Stimulated activated CD4-positive, alpha-beta T cell treated with anti-CD3 and anti-CD28 coated beads, Interleukin-2, amount 100 ng/mL, for 48 hours (primary cell): ENCODE data around the gene ZPBP2.

Experiments
- DNase-seq, 2 donors: peaks; one replicate each; pipeline ENCODE4 v3.0.0-alpha.2; 2020

The ZPBP2 gene

GRCh38 chr17:39919087-39919683 lies 51.2 kb downstream of the ZPBP2 start:
- DNase-seq: no peak

GRCh38 chr17:39920218-39921210 lies 52.5 kb downstream of the ZPBP2 start:
- peak in 1 of 2 donors; percentile 20 for DNase-seq

DNA sequence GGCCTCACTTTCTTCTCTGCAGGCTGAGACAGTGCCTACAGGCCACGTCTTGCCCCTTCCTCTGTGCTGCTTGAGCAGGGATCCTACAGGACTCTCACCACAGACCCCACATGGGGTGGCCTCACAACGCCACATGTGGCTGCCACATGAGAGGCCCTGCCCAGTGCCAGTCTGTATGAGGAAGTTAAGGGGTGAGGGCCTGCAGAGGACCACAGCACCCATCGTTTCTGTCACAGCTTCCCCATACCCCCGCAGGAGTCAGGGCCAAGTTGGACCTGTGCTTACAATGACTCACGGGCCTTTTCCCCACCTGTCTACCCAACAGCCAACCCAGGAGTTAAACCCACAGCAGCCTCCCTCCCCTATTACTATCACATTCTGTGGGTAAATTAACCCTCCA lies 53.3 kb downstream of the ZPBP2 start:
- no peak for DNase-seq

- no peak for DNase-seq
Measured at GRCh38 chr17:39922006-39922405, 54.0 kb downstream of the ZPBP2 start.

DNA sequence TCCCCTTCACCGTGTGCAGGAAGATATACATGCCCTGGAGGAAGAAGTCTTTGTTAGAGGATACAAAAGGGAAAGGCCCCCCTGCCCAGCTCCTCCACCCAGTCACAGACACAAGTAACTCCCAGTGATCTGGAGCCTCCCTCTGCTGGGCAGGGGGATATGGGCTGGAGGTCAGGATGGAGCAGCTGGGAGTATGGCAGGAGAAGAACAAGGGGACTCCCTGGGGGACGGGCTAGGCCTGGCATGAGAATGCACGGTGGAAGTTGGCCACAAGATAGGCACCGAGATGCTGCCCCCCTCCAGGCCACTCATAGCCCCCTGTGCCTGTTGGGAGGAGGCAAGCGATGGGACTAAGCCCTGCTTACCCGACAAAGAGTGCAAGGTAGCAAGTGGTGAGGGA lies 55.2 kb downstream of the ZPBP2 start:
- no peak for DNase-seq

- DNase-seq: no peak
Measured at GRCh38 chr17:39923836-39924690, 56.1 kb downstream of the ZPBP2 start.

GRCh38 chr17:39924691-39925055 lies 56.7 kb downstream of the ZPBP2 start:
- DNase-seq: no peak

DNA sequence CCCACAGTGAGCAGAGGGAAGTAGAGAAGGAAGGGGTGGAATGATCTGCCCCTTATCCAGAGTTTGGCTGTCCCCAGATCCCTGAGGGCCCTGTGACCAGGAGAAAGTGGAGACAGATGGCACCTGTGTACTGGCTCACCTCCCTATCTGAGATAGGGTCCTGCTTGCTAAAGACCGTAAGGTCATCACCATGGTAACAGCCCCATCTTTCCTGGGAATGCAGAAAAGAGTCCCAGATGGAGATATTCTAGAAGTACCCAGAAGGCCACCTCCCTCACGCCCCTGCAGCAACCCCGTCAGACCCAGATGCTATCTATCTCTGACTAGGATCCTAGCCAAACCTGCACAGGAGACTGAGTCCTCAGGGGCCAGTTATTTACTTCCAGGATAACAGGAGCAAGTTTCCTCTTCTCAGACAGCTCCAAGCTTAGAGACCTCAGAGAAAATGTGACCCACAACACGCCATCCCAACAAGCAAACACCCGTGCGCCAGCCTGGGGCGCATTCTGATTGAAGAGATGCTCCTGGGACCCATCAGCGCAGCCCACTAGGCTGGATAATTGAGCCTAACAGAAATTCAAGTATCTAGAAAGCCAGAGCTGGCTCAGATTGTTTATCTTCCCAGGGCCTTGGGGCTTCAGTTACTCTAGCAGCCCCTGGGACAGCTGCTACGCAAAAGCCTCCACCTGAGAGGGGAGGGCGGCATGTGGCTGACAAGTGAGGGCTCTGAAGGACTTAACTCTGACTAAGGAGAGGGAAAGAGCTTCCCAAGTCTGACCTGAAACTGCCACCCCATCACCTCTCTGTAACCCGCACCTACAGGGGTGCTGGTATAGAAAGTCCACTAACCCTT lies 57.5 kb downstream of the ZPBP2 start:
- DNase-seq: no peak

DNA sequence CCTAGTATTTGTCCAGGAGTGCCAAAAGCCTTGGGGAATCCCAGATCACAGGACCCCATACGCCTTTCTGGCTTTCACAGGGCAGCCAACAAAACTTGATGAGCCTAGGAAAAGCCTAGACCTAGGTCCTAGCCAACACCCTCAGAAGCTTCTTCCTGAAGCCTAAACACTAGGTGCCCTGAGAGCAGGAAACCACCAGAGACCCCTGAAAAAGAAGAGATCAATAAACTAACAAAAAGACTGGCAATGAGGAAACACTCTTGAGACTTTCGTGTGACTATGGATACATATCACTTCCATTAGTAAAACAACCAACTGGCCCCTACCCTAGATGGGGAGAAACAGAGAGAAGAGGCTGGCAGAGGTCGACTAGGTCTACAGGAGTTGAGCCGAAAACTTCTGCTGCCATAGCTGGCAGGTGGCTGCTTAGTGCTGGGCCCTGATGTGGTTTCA lies 58.2 kb downstream of the ZPBP2 start:
- no peak for DNase-seq

GRCh38 chr17:39926588-39927100 lies 58.6 kb downstream of the ZPBP2 start:
- DNase-seq: peak in 1 of 2 donors; percentile 30
